Astrocyte of the cerebellum (primary cell): ENCODE data around the gene PADI3.

Source experiments
- DNase-seq: peaks from one replicate; pipeline ENCODE4 v3.0.0-alpha.2; 2011; ENCODE audit warnings: low read depth
- H3K4me3 ChIP-seq: 2 replicates; pipeline ENCODE4 v1.5.1; 2011; ENCODE audit warnings: mild to moderate bottlenecking, low read depth, low read length, moderate library complexity
- in situ Hi-C: cut with HindIII; loops from 2 replicates; pipeline ENCODE4 v1.10.0; 2017; ENCODE audit warnings: low sequenced_read_pairs
- TF ChIP-seq, protein P1 (sequence below): IDR thresholded peaks from 2 replicates; pipeline ENCODE4 v1.5.1; 2012; ENCODE audit warnings: low read length, low read depth, moderate library complexity, mild to moderate bottlenecking; ENCODE audit errors: missing control alignments

Gene PADI3

GRCh38 chr1:17328855-17329254 is 80.0 kb downstream of the PADI3 start:
- in situ Hi-C loops = no loop called here

DNA sequence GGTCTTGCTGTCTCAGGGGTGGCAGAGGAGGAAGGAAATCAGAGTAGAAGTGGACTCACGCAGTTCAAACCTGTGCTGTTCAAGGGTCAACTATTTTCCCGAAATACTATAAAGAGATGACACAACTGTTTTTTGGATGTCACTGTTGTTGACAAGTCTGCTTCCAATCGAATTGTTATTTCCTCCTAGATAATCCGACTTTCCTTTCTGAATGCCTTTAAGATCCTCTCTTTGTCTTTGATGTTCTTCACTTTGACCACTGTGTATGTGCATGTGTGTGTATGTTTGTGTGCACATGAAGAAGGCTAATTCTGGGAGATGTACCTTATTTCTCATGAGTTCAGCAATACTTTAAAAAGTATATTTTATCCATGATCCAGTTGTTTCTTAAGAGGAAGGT is 80.7 kb downstream of the PADI3 start:
- TF ChIP-seq, protein P1, sequence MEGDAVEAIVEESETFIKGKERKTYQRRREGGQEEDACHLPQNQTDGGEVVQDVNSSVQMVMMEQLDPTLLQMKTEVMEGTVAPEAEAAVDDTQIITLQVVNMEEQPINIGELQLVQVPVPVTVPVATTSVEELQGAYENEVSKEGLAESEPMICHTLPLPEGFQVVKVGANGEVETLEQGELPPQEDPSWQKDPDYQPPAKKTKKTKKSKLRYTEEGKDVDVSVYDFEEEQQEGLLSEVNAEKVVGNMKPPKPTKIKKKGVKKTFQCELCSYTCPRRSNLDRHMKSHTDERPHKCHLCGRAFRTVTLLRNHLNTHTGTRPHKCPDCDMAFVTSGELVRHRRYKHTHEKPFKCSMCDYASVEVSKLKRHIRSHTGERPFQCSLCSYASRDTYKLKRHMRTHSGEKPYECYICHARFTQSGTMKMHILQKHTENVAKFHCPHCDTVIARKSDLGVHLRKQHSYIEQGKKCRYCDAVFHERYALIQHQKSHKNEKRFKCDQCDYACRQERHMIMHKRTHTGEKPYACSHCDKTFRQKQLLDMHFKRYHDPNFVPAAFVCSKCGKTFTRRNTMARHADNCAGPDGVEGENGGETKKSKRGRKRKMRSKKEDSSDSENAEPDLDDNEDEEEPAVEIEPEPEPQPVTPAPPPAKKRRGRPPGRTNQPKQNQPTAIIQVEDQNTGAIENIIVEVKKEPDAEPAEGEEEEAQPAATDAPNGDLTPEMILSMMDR = no peak
- in situ Hi-C loops = no loop called here
- H3K4me3 ChIP-seq = no peak overlapping the region
- no peak for DNase-seq

More at GRCh38 chr1:17328855-17329254, 80.0 kb downstream of the PADI3 start:
- DNase-seq = no peak
- TF ChIP-seq, protein P1 = no peak
- H3K4me3 ChIP-seq = no peak overlapping the region

- H3K4me3 ChIP-seq = no peak overlapping the region
- in situ Hi-C loops = no loop called here
- no peak for DNase-seq
- TF ChIP-seq, protein P1 = no peak
These were observed 82.0 kb downstream of the PADI3 start for GRCh38 chr1:17330856-17331255.

- in situ Hi-C loops = no loop called here
- TF ChIP-seq, protein P1 = no peak
- no peak overlapping the region for H3K4me3 ChIP-seq
- DNase-seq = no peak
These were observed 84.2 kb downstream of the PADI3 start for GRCh38 chr1:17333081-17333480.
